Panc1 (cell line): ENCODE data around the gene C14orf93. TPM values are rescaled to one million over a fixed set of nuclear protein-coding genes. Genes with fewer than 3 reads are reported as not detected.

ENCODE experiments used
- ATAC-seq: fragments of 200-7000 bp; cut with Tn5 transposase; 2 replicates; pipeline ENCODE4 v1.9.1; 2020; ENCODE audit warnings: mild to moderate bottlenecking, moderate library complexity
- BruUV-seq: library from RNA; stranded (reverse); fragments of 400-500 nt; replicated peaks from 2 replicates; lab custom pipeline; 2021; lab: Mats Ljungman, UMichigan
- CTCF ChIA-PET: fragments of 300-600 bp; sonication (Branson Sonifier 250); formaldehyde crosslinking; loops from one replicate; lab custom pipeline; 2022; ENCODE audit warnings: antibody characterized with exemption; lab: Charles Lee
- POLR2A ChIA-PET: fragments of 300-600 bp; sonication (Branson Sonifier 250); formaldehyde crosslinking; loops from one replicate; lab custom pipeline; 2022; ENCODE audit warnings: antibody characterized with exemption; lab: Charles Lee
- DNase-seq: peaks from one replicate; pipeline ENCODE4 v3.0.0-alpha.2; 2010; ENCODE audit warnings: low read depth, low spot score
- H3K27ac ChIP-seq: 2 replicates; pipeline ENCODE4 v1.5.1; 2011; ENCODE audit warnings: mild to moderate bottlenecking, low read length, inconsistent platforms
- H3K27me3 ChIP-seq: fragments of 200-500 bp; sonication (Bioruptor generic); 2 replicates; pipeline ENCODE4 v1.6.0; 2014; ENCODE audit warnings: low read length, inconsistent platforms; ENCODE audit not compliant: control insufficient read depth, insufficient read depth
- H3K36me3 ChIP-seq: fragments of 200-500 bp; sonication (Bioruptor generic); 2 replicates; pipeline ENCODE4 v1.5.1; 2014; ENCODE audit warnings: inconsistent platforms, mild to moderate bottlenecking, low read length, moderate library complexity; ENCODE audit not compliant: control insufficient read depth, insufficient read depth
- H3K4me1 ChIP-seq: 2 replicates; pipeline ENCODE4 v1.5.1; 2011; ENCODE audit warnings: inconsistent platforms, mild to moderate bottlenecking, low read length, moderate library complexity; ENCODE audit not compliant: control insufficient read depth, insufficient read depth
- H3K4me3 ChIP-seq, 2 experiments: 2 replicates each; pipeline ENCODE4 v1.5.1; 2011 to 2012; ENCODE audit warnings: low read depth in 2 of 2, low read length in 2 of 2, mild to moderate bottlenecking in 2 of 2, inconsistent platforms in 1 of 2, moderate library complexity in 1 of 2
- H3K9me3 ChIP-seq: fragments of 200-500 bp; sonication (Bioruptor generic); 2 replicates; pipeline ENCODE4 v1.5.1; 2014; ENCODE audit warnings: low read depth, mild to moderate bottlenecking, inconsistent platforms, low read length, moderate library complexity; ENCODE audit not compliant: control insufficient read depth, insufficient read depth
- POLR2AphosphoS5 ChIP-seq: IDR thresholded peaks from 2 replicates; pipeline ENCODE4 v1.6.1; 2012; ENCODE audit warnings: mild to moderate bottlenecking, low read depth, low read length, moderate library complexity
- REST ChIP-seq, 2 experiments: IDR thresholded peaks; 2 replicates each; pipeline ENCODE4 v1.6.1; 2011 to 2012; ENCODE audit warnings: low read depth in 2 of 2, control low read depth in 1 of 2, low read length in 1 of 2, mild to moderate bottlenecking in 1 of 2, moderate library complexity in 1 of 2; ENCODE audit not compliant: insufficient read depth in 1 of 2
- SIN3A ChIP-seq: IDR thresholded peaks from 2 replicates; pipeline ENCODE4 v1.6.1; 2012; ENCODE audit warnings: low read depth, mild to moderate bottlenecking, low read length, moderate library complexity, borderline replicate concordance; ENCODE audit not compliant: insufficient read depth
- TCF7L2 ChIP-seq: IDR thresholded peaks from 2 replicates; pipeline ENCODE4 v1.6.1; 2011; ENCODE audit warnings: mild to moderate bottlenecking, low read depth, low read length, inconsistent platforms
- in situ Hi-C: cut with HindIII; loops from 2 replicates; pipeline ENCODE4 v1.10.0; 2016; ENCODE audit warnings: low sequenced_read_pairs, low pct_unique_long_range_greater_than_20kb
- intact Hi-C: fragments of 100-400 bp; cut with micrococcal nuclease; formaldehyde crosslinking; loops from one replicate; pipeline ENCODE4 v1.10.0; 2022; ENCODE audit not compliant: unreplicated experiment
- total RNA-seq: library from RNA; stranded (reverse); gene quantifications from one replicate; pipeline ENCODE4 v1.2.1, GENCODE V29; 2021; ENCODE audit not compliant: unreplicated experiment
- TF ChIP-seq, protein P1 (sequence below): fragments of 450-650 bp; IDR thresholded peaks from 2 replicates; pipeline ENCODE4 v1.5.1; 2017; ENCODE audit warnings: mild to moderate bottlenecking

Gene C14orf93
- total RNA-seq, 1 experiment from 2014 or later: 5.6 TPM

DNA sequence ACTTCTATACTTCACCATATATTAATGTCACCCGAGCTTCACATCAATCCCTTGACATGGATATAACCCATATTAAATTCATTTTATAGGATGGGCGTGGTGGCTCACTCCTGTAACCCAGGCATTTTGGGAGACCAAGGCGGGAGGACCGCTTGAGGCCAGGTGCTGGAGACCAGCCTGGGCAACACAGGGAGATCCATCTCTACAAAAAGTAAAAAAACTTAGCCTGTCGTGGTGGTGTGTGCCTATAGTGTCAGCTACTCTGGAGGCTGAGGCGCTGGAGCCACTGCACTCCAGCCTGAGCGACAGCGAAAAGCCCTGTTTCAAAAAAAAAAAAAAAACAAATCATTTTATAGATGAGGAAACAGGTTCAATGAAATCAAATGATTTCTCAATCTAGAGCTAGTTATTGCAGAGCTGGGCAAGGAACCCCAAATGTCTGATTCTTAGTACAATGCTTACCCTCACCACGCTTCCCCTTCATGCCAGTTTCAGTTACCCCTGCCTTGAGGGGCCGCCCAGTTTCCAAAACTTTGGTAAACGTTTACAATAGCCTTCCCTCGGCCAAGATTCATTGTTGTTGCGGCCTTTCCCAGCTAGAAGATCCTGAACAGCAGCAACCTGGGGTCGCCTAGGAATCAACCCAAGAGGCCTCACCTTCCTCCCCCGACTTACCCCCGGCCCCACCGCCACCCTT lies 24.0 kb upstream of the C14orf93 start:
- TF ChIP-seq TCF7L2 (no peak), SIN3A (no peak), POLR2AphosphoS5 (no peak), REST (IDR thresholded peaks at IDR 0.05; ENCODE audit: insufficient read depth in 1 of 2, low read depth in 2 of 2, low read length in 1 of 2) (no peak)
- TF ChIP-seq, protein P1, sequence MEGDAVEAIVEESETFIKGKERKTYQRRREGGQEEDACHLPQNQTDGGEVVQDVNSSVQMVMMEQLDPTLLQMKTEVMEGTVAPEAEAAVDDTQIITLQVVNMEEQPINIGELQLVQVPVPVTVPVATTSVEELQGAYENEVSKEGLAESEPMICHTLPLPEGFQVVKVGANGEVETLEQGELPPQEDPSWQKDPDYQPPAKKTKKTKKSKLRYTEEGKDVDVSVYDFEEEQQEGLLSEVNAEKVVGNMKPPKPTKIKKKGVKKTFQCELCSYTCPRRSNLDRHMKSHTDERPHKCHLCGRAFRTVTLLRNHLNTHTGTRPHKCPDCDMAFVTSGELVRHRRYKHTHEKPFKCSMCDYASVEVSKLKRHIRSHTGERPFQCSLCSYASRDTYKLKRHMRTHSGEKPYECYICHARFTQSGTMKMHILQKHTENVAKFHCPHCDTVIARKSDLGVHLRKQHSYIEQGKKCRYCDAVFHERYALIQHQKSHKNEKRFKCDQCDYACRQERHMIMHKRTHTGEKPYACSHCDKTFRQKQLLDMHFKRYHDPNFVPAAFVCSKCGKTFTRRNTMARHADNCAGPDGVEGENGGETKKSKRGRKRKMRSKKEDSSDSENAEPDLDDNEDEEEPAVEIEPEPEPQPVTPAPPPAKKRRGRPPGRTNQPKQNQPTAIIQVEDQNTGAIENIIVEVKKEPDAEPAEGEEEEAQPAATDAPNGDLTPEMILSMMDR: no peak
- H3K27ac ChIP-seq: peak overlapping the region; percentile 98
- DNase-seq: no peak
- in situ Hi-C loops: no loop called here
- CTCF ChIA-PET: no interaction called here
- intact Hi-C loops: no loop called here
- peak overlapping the region; percentile 72 to 90 for H3K4me3 ChIP-seq
- ATAC-seq: peak; percentile 27; the same call in 1 of the 2 replicates
- no peaks in the 10 kb centered on the region; the same call in 1 of the 2 replicates for H3K4me1 ChIP-seq
- peaks cover 8% of the 10 kb centered on the region for H3K36me3 ChIP-seq
- H3K27me3 ChIP-seq: no peaks in the 10 kb centered on the region
- TSS peak; percentile 91 for BruUV-seq
- POLR2A ChIA-PET: interaction anchor here (1.2 kb wide), 1 partner anchor 27 kb away, joined by 4 read pairs; no protein-coding TSS in a partner anchor
- no peaks in the 10 kb centered on the region for H3K9me3 ChIP-seq

DNA sequence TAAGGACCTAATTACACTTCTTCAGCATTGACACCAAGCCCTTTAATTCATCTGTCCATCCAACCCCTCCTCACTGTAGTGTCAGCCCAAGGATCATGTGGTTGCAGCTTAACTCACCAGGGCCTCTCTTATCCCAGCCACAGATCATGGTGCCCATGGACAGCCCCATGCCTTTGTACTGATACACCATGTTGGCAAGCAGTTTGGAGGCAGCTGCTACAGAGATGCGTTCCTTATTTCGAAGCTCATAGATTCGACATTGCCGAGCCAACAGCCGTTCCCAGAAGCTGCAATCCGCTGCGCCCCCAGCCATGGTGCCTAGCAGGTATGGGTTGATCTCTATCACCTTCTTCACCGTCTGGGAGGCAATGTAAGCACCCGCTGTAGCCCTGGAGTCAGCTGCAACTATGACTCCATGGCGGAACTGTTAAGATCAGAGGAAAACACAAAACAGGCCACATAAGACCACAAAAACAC lies 23.3 kb upstream of the C14orf93 start:
- BruUV-seq: no TSS peak
- in situ Hi-C loops (no loop called here), intact Hi-C loops (no loop called here)
- Histone ChIP-seq H3K4me3 (peak overlapping the region; percentile 72 to 90), H3K36me3 (peaks cover 8% of the 10 kb centered on the region), H3K27ac (peak overlapping the region; percentile 98), H3K9me3 (no peaks in the 10 kb centered on the region), H3K27me3 (no peaks in the 10 kb centered on the region), H3K4me1 (no peaks in the 10 kb centered on the region; the same call in 1 of the 2 replicates)
- DNase-seq (no peak), ATAC-seq (no peak)
- POLR2A ChIA-PET: interaction anchor here (1.2 kb wide), 1 partner anchor 27 kb away, joined by 4 read pairs; no protein-coding TSS in a partner anchor
- no peak for TF ChIP-seq POLR2AphosphoS5
- TF ChIP-seq SIN3A: no peak
- no peak for TF ChIP-seq TCF7L2
- TF ChIP-seq, protein P1: no peak
- TF ChIP-seq REST (IDR thresholded peaks at IDR 0.05; ENCODE audit: insufficient read depth in 1 of 2, low read depth in 2 of 2, low read length in 1 of 2): no peak
- CTCF ChIA-PET: interaction anchor here (0.7 kb wide), 1 partner anchor 268 kb away, joined by 3 read pairs; no protein-coding TSS in a partner anchor
